ENCODE results near the gene CDC40.
"Not testable (repeated sequence)": the region's sequence is repeated elsewhere in the genome, so short reads cannot be mapped to it uniquely, and the experiment has no call there.

The CDC40 gene

DNA sequence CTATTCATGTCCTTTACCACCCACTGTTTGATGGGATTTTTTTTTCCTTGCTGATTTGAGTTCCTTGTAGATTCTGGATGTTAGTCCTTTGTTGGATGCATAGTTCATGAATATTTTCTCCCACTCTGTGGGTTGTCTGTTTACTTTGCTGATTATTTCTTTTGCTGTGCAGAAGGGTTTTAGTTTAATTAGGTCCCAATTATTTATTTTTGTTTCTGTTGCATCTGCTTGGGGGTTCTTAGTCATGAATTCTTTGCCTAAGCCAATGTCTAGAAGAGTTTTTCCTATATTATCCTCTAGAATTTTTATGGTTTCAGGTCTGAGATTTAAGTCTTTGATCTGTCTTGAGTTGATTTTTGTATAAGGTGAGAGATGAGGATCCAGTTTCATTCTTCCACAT lies 92.6 kb downstream of the CDC40 start:
- not testable (repeated sequence) for DNase-seq

DNA sequence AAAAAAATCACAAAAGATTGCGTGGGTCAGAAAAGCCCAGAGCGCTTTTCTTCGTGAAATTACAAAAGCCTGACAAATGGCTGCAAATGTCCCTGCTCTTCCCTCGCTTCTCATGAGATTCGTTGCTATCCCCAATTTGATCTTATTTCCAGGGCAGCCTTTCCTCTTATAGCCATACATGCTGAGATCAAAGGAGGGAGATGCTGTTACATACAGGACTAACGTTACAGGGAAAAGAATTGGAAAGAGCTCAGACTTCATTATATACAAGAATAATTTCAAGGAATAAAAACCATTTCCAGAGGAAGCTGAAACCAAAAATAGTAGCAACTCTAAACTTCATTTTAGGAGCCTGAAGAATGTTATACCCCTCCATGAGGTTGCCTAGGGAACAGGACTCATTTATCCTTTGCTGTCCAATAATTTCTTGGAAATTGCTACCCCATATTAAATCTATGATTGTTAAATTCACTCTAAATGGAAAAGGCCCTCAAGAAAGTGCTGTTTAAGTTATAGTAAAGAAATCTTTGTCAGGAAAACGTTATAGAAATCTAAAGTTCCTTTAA lies 97.0 kb downstream of the CDC40 start:
- no peak for DNase-seq
